K562 (cell line): ENCODE results near the gene CYTH1. TPM values are rescaled to one million over a fixed set of nuclear protein-coding genes. Genes with fewer than 3 reads are reported as not detected.

Source experiments
- ARID1B ChIP-seq: fragments of 450-650 bp; IDR thresholded peaks from 2 replicates; pipeline ENCODE4 v1.6.1; 2016; ENCODE audit warnings: antibody characterized with exemption, mild to moderate bottlenecking, inconsistent platforms
- ATF1 ChIP-seq, 2 experiments: fragments of 450-650 bp in 1 of 2; IDR thresholded peaks; 2 replicates each; pipeline ENCODE4 v1.6.1; 2016; ENCODE audit warnings: missing compliant biosample characterization in 1 of 2, missing genetic modification characterization in 1 of 2
- ATF3 ChIP-seq, 2 experiments: fragments of 450-650 bp in 1 of 2; sonication (generic) in 1 of 2; formaldehyde crosslinking in 1 of 2; IDR thresholded peaks in 1 of 2; conservative IDR thresholded peaks in 1 of 2; 2 replicates each; pipeline versions ENCODE4 v1.6.1 to v1.8.1; 2016 to 2023; ENCODE audit warnings: mild to moderate bottlenecking in 2 of 2, moderate library complexity in 2 of 2, inconsistent platforms in 1 of 2, missing genetic modification reagents in 1 of 2
- CREB1 ChIP-seq, 2 experiments: sonication (generic) in 1 of 2; formaldehyde crosslinking in 1 of 2; IDR thresholded peaks; 2 replicates each; pipeline versions ENCODE4 v1.6.1 to v1.8.0; 2012 to 2022; ENCODE audit warnings: inconsistent platforms in 1 of 2, mild to moderate bottlenecking in 1 of 2, missing genetic modification reagents in 1 of 2, moderate library complexity in 1 of 2
- CREM ChIP-seq: IDR thresholded peaks from 2 replicates; pipeline ENCODE4 v1.6.1; 2014; ENCODE audit warnings: antibody characterized with exemption, low read depth
- DPF2 ChIP-seq: fragments of 450-650 bp; IDR thresholded peaks from 2 replicates; pipeline ENCODE4 v1.6.1; 2016
- E2F4 ChIP-seq: sonication (generic); formaldehyde crosslinking; IDR thresholded peaks from 2 replicates; pipeline ENCODE4 v1.8.0; 2022; ENCODE audit warnings: mild to moderate bottlenecking, low read depth, missing genetic modification reagents
- E2F8 ChIP-seq: fragments of 450-650 bp; IDR thresholded peaks from 2 replicates; pipeline ENCODE4 v1.7.1; 2018; ENCODE audit warnings: mild to moderate bottlenecking, low read depth; ENCODE audit not compliant: partially characterized antibody
- JUN ChIP-seq, 2 experiments: sonication (generic) in 1 of 2; formaldehyde crosslinking in 1 of 2; IDR thresholded peaks; 2 replicates each; pipeline versions ENCODE4 v1.6.1 to v1.8.0; 2012 to 2022; ENCODE audit warnings: borderline replicate concordance in 2 of 2, mild to moderate bottlenecking in 2 of 2, improper control_type of control experiment in 1 of 2, low read depth in 1 of 2, low read length in 1 of 2, missing genetic modification reagents in 1 of 2
- JUND ChIP-seq, 2 experiments: IDR thresholded peaks; 2 replicates in 1 of 2; 3 replicates in 1 of 2; pipeline ENCODE4 v1.6.1; 2011; ENCODE audit warnings: borderline replicate concordance in 2 of 2, low read depth in 2 of 2, low read length in 2 of 2, improper control_type of control experiment in 1 of 2, missing biosample characterization in 1 of 2, missing genetic modification characterization in 1 of 2, missing genetic modification reagents in 1 of 2
- L3MBTL2 ChIP-seq: fragments of 450-650 bp; IDR thresholded peaks from 2 replicates; pipeline ENCODE4 v1.6.1; 2016; ENCODE audit warnings: mild to moderate bottlenecking, moderate library complexity
- MAFG ChIP-seq: fragments of 450-650 bp; conservative IDR thresholded peaks from 2 replicates; pipeline ENCODE4 v1.6.1; 2016; ENCODE audit warnings: missing genetic modification characterization, missing compliant biosample characterization
- MEF2A ChIP-seq: IDR thresholded peaks from 2 replicates; pipeline ENCODE4 v1.6.1; 2011; ENCODE audit warnings: low read depth, mild to moderate bottlenecking, low read length, moderate library complexity; ENCODE audit not compliant: control insufficient read depth
- NFE2 ChIP-seq: IDR thresholded peaks from 2 replicates; pipeline ENCODE4 v1.6.1; 2014; ENCODE audit warnings: antibody characterized with exemption, low read depth
- NR2C2 ChIP-seq, 2 experiments: fragments of 200-800 bp in 1 of 2; sonication (Bioruptor generic) in 1 of 2; sonication (generic) in 1 of 2; formaldehyde crosslinking in 1 of 2; IDR thresholded peaks; 2 replicates each; pipeline versions ENCODE4 v1.6.1 to v1.8.0; 2016 to 2022; ENCODE audit warnings: mild to moderate bottlenecking in 1 of 2, missing compliant biosample characterization in 1 of 2, missing genetic modification characterization in 1 of 2, missing genetic modification reagents in 1 of 2
- SMARCE1 ChIP-seq: fragments of 450-650 bp; IDR thresholded peaks from 2 replicates; pipeline ENCODE4 v1.7.1; 2016; ENCODE audit warnings: mild to moderate bottlenecking
- ZNF253 ChIP-seq: fragments of 250-450 bp; sonication (Bioruptor Pico); conservative IDR thresholded peaks from 2 replicates; pipeline ENCODE4 v1.6.1; 2021; ENCODE audit warnings: mild to moderate bottlenecking
- ZNF384 ChIP-seq: IDR thresholded peaks from 2 replicates; pipeline ENCODE4 v1.6.1; 2012; ENCODE audit warnings: low read depth, low read length, improper control_type of control experiment
- ZNF589 ChIP-seq: fragments of 200-800 bp; sonication (Bioruptor generic); IDR thresholded peaks from 2 replicates; pipeline ENCODE4 v1.6.1; 2016; ENCODE audit warnings: low read depth, missing genetic modification characterization, missing compliant biosample characterization
- polyA plus RNA-seq, 8 experiments: library from polyadenylated mRNA; depleted of rRNA in 4 of 8; stranded (reverse) in 5 of 8; unstranded in 3 of 8; fragments of >200 nt; fragmentation: Nextera tagmentation in 2 of 8; fragmentation: Illumina TruSeq in 1 of 8; extraction: Ambion mirVana in 2 of 8; extraction: Trizol in 1 of 8; gene quantifications; 2 replicates each; pipeline versions ENCODE4 v1.2.1 to v1.2.3, GENCODE V29; 2011 to 2014; ENCODE audit warnings: inconsistent platforms in 1 of 8, missing spikeins in 1 of 8
- total RNA-seq, 7 experiments: library from RNA; depleted of rRNA in 6 of 7; stranded (reverse); fragments of >200 nt in 6 of 7; fragmentation: Illumina TruSeq in 2 of 7; extraction: Trizol in 2 of 7; gene quantifications; 2 replicates each; pipeline versions ENCODE4 v1.2.1 to v1.2.3, GENCODE V29; 2011 to 2021; ENCODE audit warnings: low replicate concordance in 1 of 7
- TF ChIP-seq, protein P1 (sequence below): fragments of 450-650 bp; IDR thresholded peaks from 2 replicates; pipeline ENCODE4 v1.6.1; 2016; ENCODE audit warnings: antibody characterized with exemption

The CYTH1 gene
- total and polyA plus RNA-seq, 9 of the 15 experiments (the other 6 are each of a cell fraction or from before 2014, with no cell fraction given), result 0.52 to 27.7 (median 16.8) TPM

- TF ChIP-seq JUND (IDR thresholded peaks at IDR 0.05; ENCODE audit: borderline replicate concordance, low read depth, low read length), result peak; percentile 97
- peak; percentile 96 for TF ChIP-seq JUND (tag; IDR thresholded peaks at IDR 0.05; ENCODE audit: borderline replicate concordance, low read depth, low read length)
- 0 out of 2 replicates have a peak, but pooled peaks have one; percentile 36 for TF ChIP-seq CREB1 (IDR thresholded peaks at IDR 0.05)
- TF ChIP-seq CREB1 (CRISPR knock-in tag; IDR thresholded peaks at IDR 0.05), result no peak
- peak; percentile 99 for TF ChIP-seq JUN (IDR thresholded peaks at IDR 0.05; ENCODE audit: borderline replicate concordance, low read depth, low read length)
- TF ChIP-seq JUN (CRISPR knock-in tag; IDR thresholded peaks at IDR 0.05; ENCODE audit: borderline replicate concordance), result 0 out of 2 replicates have a peak, but pooled peaks have one; percentile 65
- TF ChIP-seq MAFG (tag), result 0 out of 2 replicates have a peak, but pooled peaks have one; percentile 35
- 0 out of 2 replicates have a peak, but pooled peaks have one; percentile 11 for TF ChIP-seq L3MBTL2
- TF ChIP-seq ZNF253 (CRISPR knock-in tag), result no peak
- TF ChIP-seq ATF3 (IDR thresholded peaks at IDR 0.05), result peak; percentile 96
- TF ChIP-seq ATF3 (CRISPR knock-in tag; conservative IDR thresholded peaks at IDR 0.05), result peak; percentile 53; the same call in 1 of the 2 replicates
- no peak for TF ChIP-seq ATF1 (CRISPR knock-in tag; IDR thresholded peaks at IDR 0.05)
- peak; percentile 69 for TF ChIP-seq ATF1 (tag; IDR thresholded peaks at IDR 0.05)
- TF ChIP-seq ZNF589 (CRISPR knock-in tag), result peak; percentile 49; the same call in 1 of the 2 replicates
- no peak for TF ChIP-seq E2F4 (CRISPR knock-in tag)
- TF ChIP-seq, protein P1, sequence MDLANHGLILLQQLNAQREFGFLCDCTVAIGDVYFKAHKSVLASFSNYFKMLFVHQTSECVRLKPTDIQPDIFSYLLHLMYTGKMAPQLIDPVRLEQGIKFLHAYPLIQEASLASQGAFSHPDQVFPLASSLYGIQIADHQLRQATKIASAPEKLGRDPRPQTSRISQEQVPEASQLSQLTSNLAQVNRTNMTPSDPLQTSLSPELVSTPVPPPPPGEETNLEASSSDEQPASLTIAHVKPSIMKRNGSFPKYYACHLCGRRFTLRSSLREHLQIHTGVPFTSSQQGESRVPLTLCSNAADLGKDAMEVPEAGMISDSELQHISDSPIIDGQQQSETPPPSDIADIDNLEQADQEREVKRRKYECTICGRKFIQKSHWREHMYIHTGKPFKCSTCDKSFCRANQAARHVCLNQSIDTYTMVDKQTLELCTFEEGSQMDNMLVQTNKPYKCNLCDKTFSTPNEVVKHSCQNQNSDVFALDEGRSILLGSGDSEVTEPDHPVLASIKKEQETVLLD, result 0 out of 2 replicates have a peak, but pooled peaks have one; percentile 48
- TF ChIP-seq MEF2A, result peak; percentile 95
- TF ChIP-seq CREM, result peak; percentile 75
- TF ChIP-seq ARID1B, result peak; percentile 87
- peak; percentile 95 for TF ChIP-seq SMARCE1
- TF ChIP-seq DPF2, result peak; percentile 92
- peak; percentile 71; the same call in 1 of the 2 replicates for TF ChIP-seq NFE2
- TF ChIP-seq E2F8, result peak; percentile 40
- TF ChIP-seq ZNF384, result peak; percentile 93
- TF ChIP-seq NR2C2 (CRISPR knock-in tag; IDR thresholded peaks at IDR 0.05), result no peak
- peak; percentile 73; the same call in 1 of the 2 replicates for TF ChIP-seq NR2C2 (tag; IDR thresholded peaks at IDR 0.05)
These were observed 44.7 kb downstream of the CYTH1 start (continued) for GRCh38 chr17:78737332-78737731.
